Stimulated activated CD4-positive, alpha-beta T cell treated with anti-CD3 and anti-CD28 coated beads, Interleukin-12 subunit alpha, Interleukin-12 subunit beta, amount 100 ng/mL, for 4 hours (primary cell): Measurements from ENCODE around the gene ZBTB7C.

Experiments used
- DNase-seq: peaks from one replicate; pipeline ENCODE4 v3.0.0-alpha.2; 2020

ZBTB7C gene

GRCh38 chr18:48046843-48047242 lies 362.3 kb downstream of the ZBTB7C start:
- no peak for DNase-seq

GRCh38 chr18:48045744-48046143 lies 363.4 kb downstream of the ZBTB7C start:
- DNase-seq: no peak

- no peak for DNase-seq
Measured at GRCh38 chr18:48044944-48045343, 364.2 kb downstream of the ZBTB7C start.

GRCh38 chr18:48043166-48043565 lies 366.0 kb downstream of the ZBTB7C start:
- DNase-seq: no peak

GRCh38 chr18:48042431-48042830 lies 366.8 kb downstream of the ZBTB7C start:
- no peak for DNase-seq

GRCh38 chr18:48040457-48041110 lies 368.6 kb downstream of the ZBTB7C start:
- DNase-seq: no peak

GRCh38 chr18:48039769-48040215 lies 369.4 kb downstream of the ZBTB7C start:
- DNase-seq: no peak

- DNase-seq: no peak
Measured at GRCh38 chr18:48038636-48039035, 370.5 kb downstream of the ZBTB7C start.

GRCh38 chr18:48037481-48038271 lies 371.5 kb downstream of the ZBTB7C start:
- no peak for DNase-seq

- DNase-seq: no peak
Measured at GRCh38 chr18:48036641-48037421, 372.4 kb downstream of the ZBTB7C start.

GRCh38 chr18:48036226-48036625 lies 373.0 kb downstream of the ZBTB7C start:
- no peak for DNase-seq

- DNase-seq: no peak
Measured at GRCh38 chr18:48035556-48035860, 373.7 kb downstream of the ZBTB7C start.

- no peak for DNase-seq
Measured at GRCh38 chr18:48034651-48035555, 374.3 kb downstream of the ZBTB7C start.

GRCh38 chr18:48033790-48034650 lies 375.2 kb downstream of the ZBTB7C start:
- DNase-seq: no peak

- DNase-seq: no peak
Measured at GRCh38 chr18:48032876-48033789, 376.1 kb downstream of the ZBTB7C start.

- DNase-seq: no peak
Measured at GRCh38 chr18:48031641-48032040, 377.5 kb downstream of the ZBTB7C start.

- no peak for DNase-seq
Measured at GRCh38 chr18:48030616-48031480, 378.3 kb downstream of the ZBTB7C start.

- DNase-seq: no peak
Measured at GRCh38 chr18:48029296-48029986, 379.7 kb downstream of the ZBTB7C start.

GRCh38 chr18:48028696-48029095 lies 380.5 kb downstream of the ZBTB7C start:
- DNase-seq: no peak
